ENCODE data around the gene CACNA1B.
"Not testable (repeated sequence)": the region's sequence is repeated elsewhere in the genome, so short reads cannot be mapped to it uniquely, and the experiment has no call there.

CACNA1B gene

GRCh38 chr9:138078846-138079245, 201.3 kb downstream of the CACNA1B start:
- no peak for DNase-seq

GRCh38 chr9:138080979-138081378, 203.4 kb downstream of the CACNA1B start:
- no peak for DNase-seq

DNA sequence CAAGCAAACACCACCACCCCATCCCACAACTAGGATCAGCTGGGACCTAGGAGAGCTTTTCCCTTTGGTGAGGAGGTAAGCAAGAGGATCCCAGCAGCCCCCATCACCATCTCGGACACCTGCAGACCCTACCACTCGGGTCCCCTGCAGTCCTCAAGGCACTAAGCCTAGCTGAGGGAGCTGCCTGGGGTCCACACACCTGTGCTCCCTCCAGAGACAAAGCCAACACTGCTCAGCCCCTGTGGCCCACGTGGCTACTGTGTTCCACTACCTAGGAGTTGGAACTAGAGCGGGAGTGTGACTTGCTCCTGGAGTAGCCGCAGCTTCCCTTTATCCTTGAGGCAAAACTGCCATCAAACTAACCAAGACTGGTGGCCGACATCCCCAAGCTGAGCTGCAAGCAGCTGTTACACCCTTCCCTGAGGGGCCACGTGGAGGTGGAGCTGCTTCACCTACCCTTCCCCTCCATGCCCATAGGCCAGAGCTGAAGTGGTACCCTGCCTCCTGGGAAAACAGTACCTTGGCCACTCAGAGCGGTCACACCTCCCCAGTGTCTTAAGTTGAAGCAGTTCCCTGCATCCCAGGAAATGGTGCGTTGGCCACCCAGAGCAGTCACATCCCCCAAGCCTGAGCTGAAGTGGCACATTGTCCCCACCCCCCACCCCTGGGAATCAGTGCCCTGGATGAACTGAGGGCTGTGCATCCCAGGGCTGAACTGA, 205.5 kb downstream of the CACNA1B start:
- DNase-seq: no peak

DNA sequence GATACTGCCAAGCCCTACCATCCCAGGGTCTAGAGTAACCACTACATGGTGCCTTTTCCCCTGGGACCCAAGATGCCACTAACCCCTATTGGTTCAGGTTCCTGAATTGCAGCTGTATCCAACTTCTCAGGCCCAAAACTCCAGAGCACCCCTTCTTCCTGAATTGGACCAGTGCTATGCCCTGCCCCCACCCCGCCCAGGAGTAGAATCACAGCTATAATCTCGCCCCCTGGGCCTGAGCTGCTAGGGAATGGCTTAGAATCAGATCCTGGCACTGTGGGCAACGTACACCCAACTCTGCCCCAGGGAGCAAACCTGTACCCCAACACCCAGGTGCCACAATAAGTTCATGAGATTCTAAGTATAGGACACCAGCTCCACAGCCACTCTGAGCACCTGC, 206.3 kb downstream of the CACNA1B start:
- DNase-seq: no peak

GRCh38 chr9:138085568-138085967, 208.0 kb downstream of the CACNA1B start:
- no peak for DNase-seq

GRCh38 chr9:138092057-138092456, 214.5 kb downstream of the CACNA1B start:
- not testable (repeated sequence) for DNase-seq

GRCh38 chr9:138094028-138094427, 216.4 kb downstream of the CACNA1B start:
- no peak for DNase-seq

- DNase-seq: no peak
Measured at GRCh38 chr9:138095813-138096518, 218.4 kb downstream of the CACNA1B start.

- no peak for DNase-seq
Measured at GRCh38 chr9:138096519-138096845, 218.9 kb downstream of the CACNA1B start.

DNA sequence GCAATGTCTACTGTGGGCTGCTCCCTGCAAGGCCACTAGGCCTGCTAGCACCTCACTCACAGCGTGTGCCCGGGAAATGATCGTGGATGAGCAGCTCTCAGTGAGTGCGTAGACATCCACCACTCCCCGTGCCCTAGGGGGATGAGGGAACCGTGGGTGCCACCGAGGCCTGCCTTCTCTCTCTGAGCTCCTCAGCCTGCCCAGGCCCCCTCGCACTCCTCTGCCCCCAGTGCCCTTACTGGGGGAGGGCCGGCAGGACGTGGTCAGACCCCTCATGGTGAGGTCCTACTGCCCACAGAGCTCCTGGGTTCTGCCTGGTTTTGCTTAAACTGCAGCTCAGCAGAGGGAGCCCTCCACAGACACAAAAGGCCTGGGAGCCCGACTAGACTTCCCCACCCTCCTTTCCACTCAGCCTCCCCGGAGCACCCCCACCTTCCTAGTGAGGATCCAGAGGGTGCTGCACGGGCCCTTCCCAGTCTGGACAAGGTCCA, 220.0 kb downstream of the CACNA1B start:
- no peak for DNase-seq

- no peak for DNase-seq
Measured at GRCh38 chr9:138098116-138098907, 220.7 kb downstream of the CACNA1B start.

- DNase-seq: no peak
Measured at GRCh38 chr9:138098908-138099791, 221.6 kb downstream of the CACNA1B start.

- no peak for DNase-seq
Measured at GRCh38 chr9:138099803-138100598, 222.4 kb downstream of the CACNA1B start.

GRCh38 chr9:138100711-138101350, 223.2 kb downstream of the CACNA1B start:
- DNase-seq: no peak

GRCh38 chr9:138101444-138102234, 224.1 kb downstream of the CACNA1B start:
- DNase-seq: no peak

DNA sequence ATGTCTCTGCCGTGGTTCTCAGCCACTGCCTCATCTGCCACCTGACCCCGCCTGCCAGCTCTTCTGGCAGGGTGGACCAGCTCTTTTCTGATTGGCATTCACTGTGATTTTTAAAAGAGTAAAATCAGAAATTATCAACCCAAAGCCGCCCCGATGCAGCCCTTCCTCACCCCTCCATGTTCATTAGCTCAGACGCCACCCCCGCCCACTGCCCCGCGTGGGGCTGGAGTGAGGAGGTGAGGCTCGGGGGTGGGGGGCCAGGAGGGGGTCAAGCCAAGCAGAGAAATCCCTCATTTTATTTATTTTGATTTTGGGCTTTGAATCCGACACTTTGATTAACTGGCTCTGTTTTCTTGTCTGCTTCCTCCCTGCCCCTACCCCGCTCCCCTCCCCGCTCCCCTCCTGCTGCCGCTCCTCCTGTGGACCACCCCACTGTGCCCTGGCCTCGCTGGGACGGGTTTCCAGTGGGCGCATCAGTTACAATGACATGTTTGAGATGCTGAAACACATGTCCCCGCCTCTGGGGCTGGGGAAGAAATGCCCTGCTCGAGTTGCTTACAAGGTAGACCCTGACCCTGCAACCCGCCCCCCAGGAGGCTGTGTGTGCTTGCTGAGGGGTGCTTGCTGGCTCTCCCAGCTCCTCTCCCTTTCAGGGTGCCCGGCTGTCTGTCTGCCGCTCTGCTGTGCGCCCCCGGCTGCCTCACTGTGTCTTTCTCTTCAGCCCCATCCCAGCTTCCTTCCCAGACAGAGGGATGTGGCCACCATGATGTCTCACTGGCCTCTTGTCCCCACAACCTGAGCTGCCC, 224.9 kb downstream of the CACNA1B start:
- DNase-seq: no peak

- DNase-seq: no peak
Measured at GRCh38 chr9:138103111-138103848, 225.7 kb downstream of the CACNA1B start.

DNA sequence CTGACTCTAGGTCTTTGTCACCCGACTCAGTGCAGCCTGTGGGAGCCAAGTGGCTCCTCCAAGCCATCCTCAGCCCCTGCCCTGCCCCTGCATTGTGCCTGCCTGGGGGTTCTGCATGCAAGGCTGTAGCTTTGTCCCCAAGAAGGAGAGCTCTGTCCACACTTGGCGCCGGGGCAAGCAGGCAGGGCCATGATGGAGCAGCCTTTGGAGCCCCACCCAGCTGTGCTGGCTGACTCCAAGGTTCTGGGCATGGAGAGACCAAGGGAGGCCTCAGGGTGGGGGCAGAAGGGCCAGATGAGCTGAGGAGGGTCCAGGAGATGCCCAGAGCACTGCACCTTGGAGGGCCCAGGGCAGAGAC, 226.2 kb downstream of the CACNA1B start:
- no peak for DNase-seq
